Measurements from ENCODE around the gene CFC1.
"Not testable (repeated sequence)": the region's sequence is repeated elsewhere in the genome, so short reads cannot be mapped to it uniquely, and the experiment has no call there.

The CFC1 gene

GRCh38 chr2:130582970-130583369 lies 16.4 kb downstream of the CFC1 start:
- not testable (repeated sequence) for DNase-seq (ENCODE audit: low read depth)

GRCh38 chr2:130581491-130581890 lies 17.9 kb downstream of the CFC1 start:
- DNase-seq (ENCODE audit: low read depth) = not testable (repeated sequence)

- DNase-seq (ENCODE audit: low read depth) = not testable (repeated sequence)
These were observed 20.3 kb downstream of the CFC1 start for GRCh38 chr2:130579121-130579520.

- not testable (repeated sequence) for DNase-seq (ENCODE audit: low read depth)
These were observed 21.8 kb downstream of the CFC1 start for GRCh38 chr2:130577559-130577958.

- DNase-seq (ENCODE audit: low read depth) = not testable (repeated sequence)
These were observed 23.1 kb downstream of the CFC1 start for GRCh38 chr2:130576209-130576784.

- not testable (repeated sequence) for DNase-seq (ENCODE audit: low read depth)
These were observed 25.1 kb downstream of the CFC1 start for GRCh38 chr2:130574230-130574629.

GRCh38 chr2:130571929-130572328 lies 27.4 kb downstream of the CFC1 start:
- DNase-seq (ENCODE audit: low read depth) = not testable (repeated sequence)

GRCh38 chr2:130566165-130566564 lies 33.2 kb downstream of the CFC1 start:
- DNase-seq (ENCODE audit: low read depth) = not testable (repeated sequence)

GRCh38 chr2:130556441-130556840 lies 42.9 kb downstream of the CFC1 start:
- DNase-seq (ENCODE audit: low read depth) = not testable (repeated sequence)

- not testable (repeated sequence) for DNase-seq (ENCODE audit: low read depth)
These were observed 45.2 kb downstream of the CFC1 start for GRCh38 chr2:130554178-130554577.

- not testable (repeated sequence) for DNase-seq (ENCODE audit: low read depth)
These were observed 49.9 kb downstream of the CFC1 start for GRCh38 chr2:130549475-130549874.

- not testable (repeated sequence) for DNase-seq (ENCODE audit: low read depth)
These were observed 51.0 kb downstream of the CFC1 start for GRCh38 chr2:130548418-130548817.

GRCh38 chr2:130544978-130545377 lies 54.4 kb downstream of the CFC1 start:
- DNase-seq (ENCODE audit: low read depth) = not testable (repeated sequence)

GRCh38 chr2:130543785-130544528 lies 55.4 kb downstream of the CFC1 start:
- DNase-seq (ENCODE audit: low read depth) = not testable (repeated sequence)

GRCh38 chr2:130542789-130543188 lies 56.6 kb downstream of the CFC1 start:
- not testable (repeated sequence) for DNase-seq (ENCODE audit: low read depth)

All from activated T-cell treated with anti-CD3 and anti-CD28 coated beads for 1 hour (primary cell).